ENCODE data around the gene SENP5. TPM values are rescaled to one million over a fixed set of nuclear protein-coding genes. Genes with fewer than 3 reads are reported as not detected.

The SENP5 gene
- total and polyA plus RNA-seq, 9 donors = 8.6 to 41.1 (median 28.5) TPM

GRCh38 chr3:196918968-196919367 is 51.2 kb downstream of the SENP5 start:
- 86 to 97% (median 90%) methylated on average over 2 of the region's 2 CpGs for WGBS, 3 donors

DNA sequence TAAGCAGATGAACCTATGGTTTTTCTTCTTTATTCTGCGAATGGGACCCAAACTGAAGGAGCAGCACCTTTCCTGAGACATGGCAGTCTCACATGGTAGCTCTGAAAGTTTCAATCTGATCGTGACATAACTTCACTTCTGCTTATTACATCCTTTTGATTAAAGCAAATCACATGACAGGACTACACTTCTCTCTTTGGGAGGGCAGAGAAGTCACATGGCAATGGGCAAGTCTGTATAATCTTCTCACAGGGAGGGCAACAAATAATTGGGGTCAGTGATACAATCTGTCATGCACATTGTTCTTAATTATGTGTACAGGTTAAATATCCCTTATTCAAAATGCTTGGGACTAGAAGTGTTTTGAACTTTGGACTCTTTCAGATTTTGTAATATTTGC is 53.0 kb downstream of the SENP5 start:
- no peaks in the 10 kb centered on the region for H3K4me1 ChIP-seq (ENCODE audit: insufficient read depth)
- no peak for DNase-seq
- intact Hi-C loops (cut with DNase I) = no loop called here
- no peaks in the 10 kb centered on the region for H3K36me3 ChIP-seq
- H3K9me3 ChIP-seq = no peaks in the 10 kb centered on the region
- H3K4me3 ChIP-seq = no peak overlapping the region
- 57 to 73% (median 68%) methylated on average over 2 of the region's 2 CpGs for WGBS, 3 donors
- no peak overlapping the region for H3K27ac ChIP-seq
- no peaks in the 10 kb centered on the region for H3K27me3 ChIP-seq
- TF ChIP-seq, protein P1, sequence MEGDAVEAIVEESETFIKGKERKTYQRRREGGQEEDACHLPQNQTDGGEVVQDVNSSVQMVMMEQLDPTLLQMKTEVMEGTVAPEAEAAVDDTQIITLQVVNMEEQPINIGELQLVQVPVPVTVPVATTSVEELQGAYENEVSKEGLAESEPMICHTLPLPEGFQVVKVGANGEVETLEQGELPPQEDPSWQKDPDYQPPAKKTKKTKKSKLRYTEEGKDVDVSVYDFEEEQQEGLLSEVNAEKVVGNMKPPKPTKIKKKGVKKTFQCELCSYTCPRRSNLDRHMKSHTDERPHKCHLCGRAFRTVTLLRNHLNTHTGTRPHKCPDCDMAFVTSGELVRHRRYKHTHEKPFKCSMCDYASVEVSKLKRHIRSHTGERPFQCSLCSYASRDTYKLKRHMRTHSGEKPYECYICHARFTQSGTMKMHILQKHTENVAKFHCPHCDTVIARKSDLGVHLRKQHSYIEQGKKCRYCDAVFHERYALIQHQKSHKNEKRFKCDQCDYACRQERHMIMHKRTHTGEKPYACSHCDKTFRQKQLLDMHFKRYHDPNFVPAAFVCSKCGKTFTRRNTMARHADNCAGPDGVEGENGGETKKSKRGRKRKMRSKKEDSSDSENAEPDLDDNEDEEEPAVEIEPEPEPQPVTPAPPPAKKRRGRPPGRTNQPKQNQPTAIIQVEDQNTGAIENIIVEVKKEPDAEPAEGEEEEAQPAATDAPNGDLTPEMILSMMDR (IDR thresholded peaks at IDR 0.05) = no peak
- no peak for TF ChIP-seq POLR2A (IDR thresholded peaks at IDR 0.05)
- TF ChIP-seq EP300 (IDR thresholded peaks at IDR 0.05) = no peak

More at GRCh38 chr3:196918968-196919367, 51.2 kb downstream of the SENP5 start:
- Histone ChIP-seq H3K36me3 (no peaks in the 10 kb centered on the region), H3K4me1 (ENCODE audit: insufficient read depth) (no peaks in the 10 kb centered on the region), H3K27me3 (no peaks in the 10 kb centered on the region), H3K4me3 (no peak overlapping the region), H3K9me3 (no peaks in the 10 kb centered on the region), H3K27ac (no peak overlapping the region)
- TF ChIP-seq EP300 (IDR thresholded peaks at IDR 0.05) = no peak
- TF ChIP-seq POLR2A (IDR thresholded peaks at IDR 0.05) = no peak
- TF ChIP-seq, protein P1 (IDR thresholded peaks at IDR 0.05) = no peak
- no peak for DNase-seq
- intact Hi-C loops (cut with DNase I) = no loop called here

GRCh38 chr3:196927571-196928453 is 60.1 kb downstream of the SENP5 start:
- no peak for DNase-seq
- 91 to 94% (median 93%) methylated on average over 7 of the region's 7 CpGs for WGBS, 3 donors
- Histone ChIP-seq H3K36me3 (no peaks in the 10 kb centered on the region), H3K4me1 (ENCODE audit: insufficient read depth) (no peaks in the 10 kb centered on the region), H3K27ac (no peak overlapping the region), H3K9me3 (no peaks in the 10 kb centered on the region), H3K4me3 (no peak overlapping the region), H3K27me3 (no peaks in the 10 kb centered on the region)
- intact Hi-C loops (cut with DNase I) = no loop called here
- TF ChIP-seq, protein P1 (IDR thresholded peaks at IDR 0.05) = no peak
- TF ChIP-seq EP300 (IDR thresholded peaks at IDR 0.05) (no peak), POLR2A (IDR thresholded peaks at IDR 0.05) (no peak)

DNA sequence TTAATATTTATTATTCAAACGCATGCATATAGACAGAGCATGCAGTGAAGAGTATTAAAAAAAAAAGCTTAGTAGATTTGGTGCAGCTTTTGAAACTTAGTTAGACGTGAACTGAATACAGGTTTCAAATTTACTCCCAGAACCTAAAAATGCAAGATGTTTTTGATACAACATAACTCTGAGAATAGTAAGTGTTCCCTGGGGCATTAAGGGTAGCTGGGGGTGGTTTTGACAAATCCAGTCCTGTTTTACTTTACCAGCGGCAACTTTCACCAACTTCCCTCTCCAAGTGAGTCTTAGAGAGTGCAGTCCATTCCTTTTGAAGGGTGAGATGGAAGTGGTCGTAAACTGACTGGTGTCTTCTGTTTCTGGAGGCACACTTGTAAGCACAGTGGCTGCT is 63.4 kb downstream of the SENP5 start:
- Histone ChIP-seq H3K36me3 (no peaks in the 10 kb centered on the region), H3K4me3 (no peak overlapping the region), H3K27me3 (no peaks in the 10 kb centered on the region), H3K9me3 (no peaks in the 10 kb centered on the region), H3K4me1 (ENCODE audit: insufficient read depth) (no peaks in the 10 kb centered on the region), H3K27ac (no peak overlapping the region)
- intact Hi-C loops (cut with DNase I) = no loop called here
- DNase-seq = no peak
- TF ChIP-seq, protein P1 (IDR thresholded peaks at IDR 0.05) = no peak
- TF ChIP-seq EP300 (IDR thresholded peaks at IDR 0.05) (no peak), POLR2A (IDR thresholded peaks at IDR 0.05) (no peak)
- WGBS, 3 donors = 86 to 92% (median 91%) methylated on average over 4 of the region's 4 CpGs
